Renal pelvis (tissue), 4 donors: ENCODE data around the gene SIX5. TPM values are rescaled to one million over a fixed set of nuclear protein-coding genes. Genes with fewer than 3 reads are reported as not detected.
"Not testable (repeated sequence)": the region's sequence is repeated elsewhere in the genome, so short reads cannot be mapped to it uniquely, and the experiment has no call there.

Source experiments
- DNase-seq: peaks from one replicate; pipeline ENCODE4 v3.0.0-alpha.2; 2013
- polyA plus RNA-seq, 3 donors: library from polyadenylated mRNA; unstranded; fragments of 120-200 nt; gene quantifications; one replicate each; pipeline ENCODE4 v1.2.1, GENCODE V29; 2013; ENCODE audit not compliant: insufficient read length in 3 of 3

Gene SIX5
- polyA plus RNA-seq, 3 donors, result 22.7 to 33.5 (median 31.4) TPM

DNA sequence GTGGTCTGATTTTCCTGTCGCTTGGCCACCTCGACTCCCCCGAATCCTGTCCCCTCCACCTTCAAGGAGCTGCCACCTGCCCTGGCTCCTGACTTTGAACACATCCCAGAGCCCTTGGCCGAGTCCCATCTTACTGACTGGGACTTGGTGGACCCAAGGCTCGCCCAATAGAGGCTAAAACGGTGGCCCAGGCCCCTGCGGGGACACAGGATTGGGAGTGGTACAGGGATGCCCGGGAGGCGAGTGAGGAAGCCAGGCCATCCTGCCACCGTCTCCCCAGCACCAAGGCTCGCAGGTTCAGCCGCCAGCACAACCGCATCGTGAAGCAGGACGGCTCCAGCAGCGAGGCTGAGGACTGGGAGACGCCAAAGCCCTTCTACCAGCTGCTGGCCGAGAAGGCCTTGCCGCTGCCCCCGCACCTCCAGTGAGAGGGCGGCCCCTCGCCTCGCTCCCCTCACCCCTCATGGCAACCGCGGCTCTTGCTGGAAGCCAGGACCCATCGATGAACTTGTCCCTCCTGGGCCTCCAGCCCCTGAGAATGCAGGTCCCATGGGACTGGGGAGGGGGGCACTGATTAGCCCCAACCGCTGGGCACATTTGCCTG lies 5.3 kb downstream of the SIX5 start:
- DNase-seq, result no peak

DNA sequence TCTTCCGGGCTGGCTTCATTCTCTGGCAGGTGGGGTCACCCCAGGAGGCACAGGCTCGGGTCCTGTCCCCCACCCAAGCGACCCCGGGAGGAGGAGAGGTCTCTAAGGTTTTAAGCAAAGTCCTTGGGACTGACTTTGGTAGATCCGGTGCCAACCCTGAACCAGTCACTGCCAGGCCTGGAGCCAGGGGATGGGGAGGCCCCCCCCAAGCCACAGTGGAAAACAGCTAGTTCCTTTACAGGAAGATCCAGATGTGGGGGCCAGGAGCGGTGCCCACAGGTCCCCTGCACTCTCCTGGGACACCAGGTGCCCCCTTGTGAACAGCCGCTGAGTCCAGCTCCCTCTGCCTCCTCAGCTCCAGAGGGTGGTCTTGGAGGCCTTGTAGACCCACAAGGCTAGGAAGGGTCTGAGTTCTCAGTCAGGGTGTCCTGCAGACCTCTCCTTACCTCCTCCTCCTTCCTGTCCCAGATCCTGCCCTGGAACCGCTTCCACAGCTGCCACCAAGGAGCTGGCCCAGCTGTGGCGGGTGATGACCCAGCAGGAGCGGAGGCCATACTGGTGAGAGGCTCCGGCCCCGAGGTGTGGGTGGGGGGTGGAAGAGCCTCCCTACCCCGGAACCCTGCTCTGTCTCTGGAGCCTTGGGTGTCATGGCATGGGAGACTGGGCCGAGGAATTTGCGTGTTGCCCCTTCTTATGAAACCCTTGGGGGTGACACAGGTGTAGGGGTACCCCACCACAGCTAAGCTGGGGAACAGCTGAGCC lies 6.0 kb downstream of the SIX5 start:
- no peak for DNase-seq

DNA sequence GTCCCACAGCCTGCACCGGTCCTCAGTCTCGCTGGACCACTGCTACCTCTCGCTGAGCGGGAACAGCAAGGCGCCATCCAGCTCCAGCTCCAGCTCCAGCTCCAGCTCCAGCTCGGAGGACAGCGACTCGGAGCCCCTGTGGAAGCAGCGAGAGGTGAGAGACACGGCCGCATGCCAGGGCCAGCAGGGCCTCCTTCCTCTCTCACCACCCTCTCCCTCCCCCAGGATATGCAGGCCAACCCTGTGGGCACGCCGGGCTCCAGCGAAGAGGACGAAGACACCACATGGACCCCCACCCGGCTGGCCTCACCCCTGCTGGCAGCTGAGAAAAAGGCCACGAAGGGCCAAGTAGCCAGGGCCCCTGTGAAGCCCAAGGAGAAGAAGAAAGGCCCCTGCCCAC lies 7.3 kb downstream of the SIX5 start:
- DNase-seq, result no peak

DNA sequence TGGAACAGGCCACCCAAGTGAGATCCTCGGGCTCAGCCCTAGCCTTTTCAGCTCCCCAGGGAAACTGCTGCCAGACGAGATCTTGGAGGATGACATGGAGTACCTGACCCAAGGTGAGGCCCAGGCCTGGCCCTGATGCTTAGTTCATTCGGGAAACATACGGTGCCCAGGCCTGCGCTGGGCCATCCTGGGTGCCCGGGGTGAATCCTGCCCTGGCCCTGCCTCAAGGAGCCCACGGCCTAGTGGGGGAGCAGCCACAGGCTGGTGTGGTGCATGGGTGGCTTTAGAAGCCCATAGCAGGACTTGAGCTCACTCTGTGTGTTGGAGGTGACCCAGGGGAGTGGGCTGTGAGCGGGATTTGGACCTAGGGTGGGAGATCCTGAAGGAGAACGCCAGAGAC lies 10.1 kb downstream of the SIX5 start:
- no peak for DNase-seq

DNA sequence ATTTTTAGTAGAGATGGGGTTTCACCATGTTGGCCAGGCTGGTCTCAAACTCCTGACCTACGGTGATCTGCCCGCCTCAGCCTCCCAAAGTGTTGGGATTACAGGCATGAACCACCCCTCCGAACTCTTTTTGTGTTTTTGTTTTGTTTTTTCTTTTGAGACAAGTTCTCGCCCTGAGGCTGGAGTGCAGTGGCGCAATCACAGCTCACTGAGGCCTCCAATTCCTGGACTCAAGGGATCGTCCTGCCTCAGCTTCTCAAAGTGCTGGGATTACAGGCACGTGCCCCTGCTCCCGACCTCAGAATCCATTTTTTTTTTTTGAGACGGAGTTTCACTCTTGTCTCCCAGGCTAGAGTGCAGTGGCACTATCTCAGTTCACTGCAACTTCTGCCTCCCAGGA lies 11.4 kb downstream of the SIX5 start:
- DNase-seq, result no peak

DNA sequence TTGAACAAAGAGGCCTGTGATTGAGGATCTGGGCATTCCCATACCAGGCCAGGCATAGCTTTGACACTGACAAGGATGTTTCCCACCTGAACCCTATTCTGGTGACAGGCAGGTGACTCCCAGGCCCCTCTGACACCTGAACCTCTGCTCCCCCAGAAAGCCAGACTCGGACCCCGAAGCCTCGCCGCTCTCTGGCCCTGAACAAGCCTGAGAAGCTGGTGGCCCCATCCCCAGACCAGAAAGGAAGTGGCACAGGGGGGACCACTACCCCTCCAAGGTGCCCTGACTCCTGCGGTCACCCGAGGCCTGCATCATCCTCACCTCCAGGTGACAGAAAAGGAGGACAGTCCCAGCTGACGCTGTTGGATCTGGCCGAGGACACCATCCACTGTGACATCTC lies 14.7 kb downstream of the SIX5 start:
- no peak for DNase-seq

DNA sequence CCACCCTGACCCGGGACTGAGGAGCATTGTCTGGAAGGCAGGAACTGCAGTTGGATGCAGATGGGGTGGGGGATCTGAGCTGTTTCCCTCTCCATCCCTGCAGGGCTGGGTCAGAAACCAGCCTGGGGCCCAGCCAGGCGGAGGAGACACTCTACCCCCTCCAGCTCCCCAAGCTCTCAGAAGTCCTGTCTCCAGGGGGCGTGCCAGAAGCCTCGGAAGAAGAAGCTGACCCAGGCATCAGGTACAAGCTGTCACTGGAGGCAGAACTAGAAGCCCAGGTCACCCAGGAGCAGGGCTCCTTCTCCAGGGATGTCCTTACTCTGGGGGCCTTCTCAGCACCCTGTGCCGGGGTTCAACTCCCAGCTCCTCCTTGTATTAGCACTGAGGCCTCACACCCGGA lies 15.5 kb downstream of the SIX5 start:
- no peak for DNase-seq

DNA sequence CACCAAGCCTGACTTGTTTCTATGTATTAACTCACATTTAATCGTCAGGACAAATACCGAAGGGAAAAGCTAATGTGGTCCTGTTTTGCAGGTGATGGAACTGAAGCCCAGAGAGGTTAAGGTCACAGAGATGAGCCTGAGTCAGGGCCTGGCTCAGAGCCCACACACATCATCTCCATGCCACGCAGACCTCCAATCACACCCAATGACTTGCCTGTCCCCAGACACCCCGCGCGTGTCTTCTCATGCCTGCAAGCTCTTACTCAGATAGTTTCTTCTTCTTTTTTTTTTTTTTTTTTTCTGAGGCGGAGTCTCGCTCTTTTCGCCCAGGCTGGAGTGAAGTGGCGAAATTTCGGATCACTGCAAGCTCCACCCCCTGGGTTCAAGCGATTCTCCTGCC lies 16.4 kb downstream of the SIX5 start:
- no peak for DNase-seq

DNA sequence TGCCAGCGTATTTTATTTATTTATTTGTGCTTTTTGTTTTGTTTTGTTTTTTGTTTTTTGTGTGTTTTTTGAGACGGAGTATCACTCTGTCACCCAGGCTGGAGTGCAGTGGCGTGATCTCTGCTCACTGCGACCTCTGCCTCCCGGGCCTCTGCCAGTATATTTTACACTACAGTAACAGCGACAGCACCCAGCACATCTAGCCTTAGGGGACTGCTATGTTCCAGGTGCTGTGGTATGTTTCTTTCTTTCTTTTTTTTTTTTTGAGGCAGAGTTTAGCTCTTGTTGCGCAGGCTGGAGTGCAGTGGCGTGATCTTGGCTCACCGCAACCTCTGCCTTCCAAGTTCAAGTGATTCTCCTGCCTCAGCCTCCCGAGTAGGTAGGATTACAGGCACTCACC lies 17.6 kb downstream of the SIX5 start:
- not testable (repeated sequence) for DNase-seq

DNA sequence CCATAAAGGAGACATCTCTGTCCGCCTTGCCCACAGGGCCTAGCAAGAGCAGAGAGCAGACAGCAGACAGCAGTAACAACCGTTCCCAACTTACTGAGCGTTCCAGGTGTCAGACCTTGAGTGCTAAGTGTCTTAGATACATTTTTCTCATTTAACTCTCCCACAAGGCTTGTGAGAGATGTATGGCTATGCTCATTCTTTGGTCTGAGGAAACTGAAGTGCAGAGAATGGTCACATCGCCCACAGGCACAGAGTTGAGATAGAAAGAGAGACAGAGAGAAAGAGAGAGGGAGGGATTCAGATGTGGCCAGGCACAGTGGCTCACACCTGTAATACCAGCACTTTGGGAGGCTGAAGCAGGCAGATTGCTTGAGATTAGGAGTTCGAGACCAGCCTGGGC lies 21.5 kb downstream of the SIX5 start:
- DNase-seq, result no peak

DNA sequence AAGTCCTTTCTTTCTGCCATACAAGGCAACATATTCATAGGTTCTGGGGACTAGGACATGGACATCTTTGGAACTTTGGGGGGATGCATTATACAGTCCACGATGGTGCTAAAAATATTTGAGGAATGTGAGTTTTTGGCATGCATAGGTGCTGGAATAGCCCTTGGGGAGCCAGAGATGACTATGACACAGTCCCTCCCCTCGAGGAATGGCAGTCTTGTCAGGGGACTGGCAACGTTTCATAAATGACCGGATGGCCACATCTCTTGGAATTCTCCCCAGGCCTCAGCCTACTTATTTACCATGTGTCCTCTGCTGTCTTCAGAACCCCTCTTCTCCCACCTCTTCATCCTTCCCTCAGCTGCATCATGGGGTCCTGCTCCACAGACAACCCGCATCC lies 22.2 kb downstream of the SIX5 start:
- DNase-seq, result no peak

DNA sequence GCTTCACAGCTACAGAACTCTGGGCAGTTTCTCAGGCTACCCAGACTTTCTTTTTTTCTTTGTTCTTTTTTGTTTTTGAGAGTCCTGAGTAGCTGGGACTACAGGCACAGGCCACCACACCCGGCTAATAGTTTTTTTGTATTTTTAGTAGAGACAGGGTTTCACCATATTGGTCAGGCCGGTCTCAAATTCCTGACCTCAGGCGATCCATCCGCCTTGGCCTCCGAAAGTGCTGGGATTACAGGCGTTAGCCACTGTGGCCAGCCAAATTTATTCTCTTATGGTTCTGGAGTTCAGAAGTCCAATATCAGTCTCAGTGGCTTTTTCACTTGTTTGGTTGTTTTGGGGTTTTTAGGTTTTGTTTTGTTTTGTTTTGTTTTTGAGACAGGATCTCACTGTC lies 23.4 kb downstream of the SIX5 start:
- DNase-seq, result no peak

DNA sequence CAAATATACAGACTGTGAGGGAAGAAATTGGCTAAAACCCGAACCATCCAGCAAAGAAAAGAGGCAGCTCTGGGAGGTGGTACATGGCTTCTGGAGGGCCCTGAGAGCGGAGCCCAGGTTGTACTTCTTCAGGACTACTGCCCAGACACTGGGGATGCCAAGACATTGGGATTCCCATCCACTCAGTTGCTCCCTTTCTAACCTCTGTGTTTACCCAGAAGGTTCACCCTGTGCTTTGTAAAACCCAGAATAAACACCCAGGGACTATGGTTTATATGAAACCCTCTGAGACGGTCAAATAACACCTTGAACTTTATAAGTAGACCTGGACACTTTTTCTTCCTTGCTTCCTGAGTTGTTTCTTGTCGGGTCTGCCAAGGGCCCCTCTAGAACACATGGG lies 26.1 kb downstream of the SIX5 start:
- no peak for DNase-seq

DNA sequence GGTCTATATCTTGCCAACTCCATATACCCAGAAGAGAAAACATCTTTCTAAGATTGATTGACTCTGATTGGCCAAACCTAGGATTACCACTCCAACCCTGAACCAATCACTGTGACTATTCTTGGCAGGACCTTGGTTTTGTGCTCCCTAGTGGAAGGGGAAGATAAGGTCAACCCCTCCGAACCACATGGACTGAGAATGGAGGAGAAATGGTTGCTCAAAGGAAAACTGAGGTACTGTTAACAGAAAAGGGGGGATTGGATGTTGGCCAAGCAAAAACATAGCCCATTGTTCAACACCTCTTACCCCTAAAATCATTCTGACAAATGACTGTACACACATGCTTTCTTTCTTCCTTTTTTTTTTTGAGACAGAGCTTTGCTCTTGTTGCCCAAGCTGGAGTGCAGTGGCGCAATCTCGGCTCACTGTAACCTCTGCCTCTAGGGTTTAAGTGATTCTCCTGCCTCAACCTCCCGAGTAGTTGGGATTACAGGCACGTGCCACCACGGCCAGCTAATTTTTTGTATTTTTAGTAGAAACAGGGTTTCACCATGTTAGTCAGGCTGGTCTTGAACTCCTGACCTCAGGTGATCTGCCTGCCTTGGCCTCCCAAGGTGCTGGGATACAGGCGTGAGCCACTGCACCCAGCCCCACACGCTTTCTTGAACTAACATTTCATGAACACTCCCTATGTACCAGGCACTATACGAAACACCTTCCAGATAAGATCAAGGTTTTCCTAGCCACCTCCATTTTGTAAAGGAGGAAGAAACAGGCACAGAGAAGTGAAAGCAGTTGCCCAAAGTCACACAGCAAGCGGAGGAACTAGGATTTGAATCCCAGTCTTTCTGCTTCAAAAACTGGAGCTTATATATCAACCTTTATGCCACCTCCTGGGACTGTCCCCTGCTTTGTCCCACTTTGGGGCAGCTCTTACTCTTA lies 29.3 kb downstream of the SIX5 start:
- DNase-seq, result no peak

DNA sequence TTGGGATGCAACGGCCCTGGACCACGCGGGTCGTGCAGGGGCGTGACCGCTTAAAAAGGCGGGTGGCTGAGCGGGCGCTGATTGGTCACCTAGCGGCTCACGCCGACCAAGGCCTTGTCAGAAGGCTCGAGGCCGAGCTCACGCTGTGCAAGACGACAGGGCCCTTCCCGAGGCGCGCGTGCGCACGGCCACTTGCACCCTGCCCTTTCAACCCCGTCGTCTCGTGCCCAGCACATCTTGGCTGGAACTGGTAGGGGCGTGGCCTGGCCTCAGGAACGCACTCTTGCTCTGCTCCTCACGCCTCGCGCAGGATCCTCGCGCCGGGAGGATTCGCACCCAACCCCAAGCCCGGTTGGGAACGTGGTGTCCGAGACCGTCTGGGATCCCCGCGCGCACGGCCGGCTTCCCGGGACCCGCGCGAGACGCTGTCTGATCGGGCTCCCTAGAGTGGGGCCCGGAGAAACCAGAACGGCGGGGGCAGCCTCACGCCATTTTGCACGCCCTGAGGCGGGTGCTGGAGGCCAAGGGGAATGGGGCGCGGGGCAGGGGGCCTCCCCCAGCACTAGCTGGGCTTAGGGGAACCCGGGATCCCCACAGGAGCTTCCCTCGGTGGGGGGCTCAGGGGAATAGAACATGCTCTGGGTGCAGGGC lies 35.8 kb downstream of the SIX5 start, which contains the start of gene MEIOSIN:
MEIOSIN (plus strand) TSS at position 280 of the 651 bp plus-strand sequence. CDS start 1,938 bp downstream, outside the sequence.
- no peak for DNase-seq

DNA sequence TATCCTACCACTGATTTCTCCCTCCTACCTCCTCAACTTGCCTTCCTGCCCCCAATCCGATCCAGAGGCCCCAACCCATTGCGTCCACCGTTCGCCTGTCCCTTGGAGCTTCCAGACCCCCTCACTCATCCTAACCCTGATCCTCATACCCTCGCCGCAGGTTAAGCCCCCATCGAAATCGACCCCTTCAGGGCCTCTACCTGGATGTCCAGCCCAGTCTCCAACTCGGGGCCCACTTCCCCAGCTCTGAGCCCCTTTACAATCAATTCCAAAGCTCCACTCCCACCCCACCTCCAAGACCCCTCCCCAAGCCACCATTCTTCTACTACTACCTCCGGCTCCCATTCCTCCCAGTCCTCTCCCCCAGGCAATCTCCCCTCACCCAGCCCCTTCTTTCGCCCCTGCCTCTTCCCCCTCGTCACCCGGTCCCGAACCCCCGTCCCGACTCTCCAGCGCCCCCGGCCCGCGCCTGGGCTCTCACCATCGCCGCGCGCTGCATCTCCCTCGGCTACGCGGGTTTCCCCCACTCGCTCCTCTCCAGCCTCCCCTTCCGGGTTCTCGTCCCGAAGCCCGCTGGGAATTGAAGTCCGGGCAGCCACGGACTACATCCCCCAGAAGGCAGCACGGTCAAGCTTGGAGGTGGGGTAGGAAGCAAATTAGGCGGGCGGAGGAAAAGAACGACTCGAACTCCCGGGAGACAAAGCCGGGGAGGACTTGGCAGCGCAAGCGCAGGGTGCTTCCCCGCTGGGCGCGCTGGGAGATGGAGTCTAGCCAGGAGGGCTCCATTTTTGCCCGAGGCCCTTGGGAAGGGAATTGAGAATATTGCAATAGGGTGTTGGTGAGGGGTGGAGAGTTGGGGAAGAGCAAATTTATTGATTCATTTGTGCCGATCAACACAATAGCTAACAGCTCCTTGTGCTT lies 38.4 kb downstream of the SIX5 start, which contains the start of gene FBXO46:
FBXO46 (minus strand) TSS at position 529 of the 921 bp plus-strand sequence. CDS start 17,401 bp downstream, outside the sequence.
- DNase-seq, result peak; percentile 99

DNA sequence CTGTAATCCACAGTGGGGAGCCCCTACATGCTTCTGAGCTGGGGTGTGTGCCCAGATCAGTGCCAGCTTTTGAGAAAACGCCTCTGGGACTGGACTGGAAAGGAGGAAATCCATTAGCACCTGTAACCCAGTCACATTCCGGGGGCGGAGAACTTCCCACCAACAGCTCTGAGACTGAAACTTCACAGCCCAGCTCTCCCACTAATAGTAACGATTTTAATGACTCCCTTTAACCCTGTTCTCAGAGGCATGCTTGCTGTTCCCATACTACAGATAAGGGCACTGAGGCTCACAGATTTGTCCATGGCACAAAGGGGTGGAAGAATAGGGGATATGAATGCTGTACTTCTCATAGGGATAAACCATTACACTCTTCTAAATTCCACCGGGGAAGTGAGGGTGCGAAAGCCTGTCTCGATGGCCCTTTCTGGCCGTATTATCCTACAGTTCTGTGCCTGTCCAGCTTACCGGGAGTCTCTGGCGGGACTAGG lies 39.2 kb downstream of the SIX5 start:
- peak; percentile 15 for DNase-seq

DNA sequence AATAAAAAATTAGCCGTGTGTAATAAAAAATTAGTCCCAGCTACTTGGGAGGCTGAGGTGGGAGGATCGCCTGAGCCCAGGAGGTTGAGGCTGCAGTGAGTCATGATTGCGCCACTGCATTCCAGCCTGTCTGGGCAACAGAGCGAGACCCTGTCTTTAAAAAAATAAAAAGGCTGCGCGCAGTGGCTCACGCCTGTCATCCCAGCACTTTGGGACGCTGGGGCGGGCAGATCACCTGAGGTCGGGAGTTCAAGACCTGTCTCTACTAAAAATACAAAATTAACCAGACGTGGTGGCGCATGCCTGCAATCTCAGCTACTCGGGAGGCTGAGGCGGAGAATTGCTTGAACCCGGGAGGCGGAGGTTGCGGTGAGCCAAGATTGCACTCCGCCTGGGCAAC lies 40.4 kb downstream of the SIX5 start:
- not testable (repeated sequence) for DNase-seq

DNA sequence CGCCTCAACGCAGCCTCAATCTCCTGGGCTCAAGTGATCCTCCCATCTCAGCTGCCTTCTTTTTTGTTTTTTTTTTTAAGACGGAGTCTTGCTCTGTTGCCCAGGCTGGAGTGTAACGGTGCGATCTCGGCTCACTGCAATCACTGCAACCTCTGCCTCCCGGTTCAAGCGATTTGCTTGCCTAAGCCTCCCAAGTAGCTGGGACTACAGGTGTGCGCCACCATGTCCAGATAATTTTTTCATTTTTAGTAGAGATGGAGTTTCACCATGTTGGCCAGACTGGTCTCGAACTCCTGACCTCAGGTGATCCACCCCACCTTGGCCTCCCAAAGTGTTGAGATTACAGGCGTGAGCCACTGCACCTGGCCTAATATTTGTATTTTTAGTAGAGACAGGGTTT lies 49.0 kb downstream of the SIX5 start:
- not testable (repeated sequence) for DNase-seq

DNA sequence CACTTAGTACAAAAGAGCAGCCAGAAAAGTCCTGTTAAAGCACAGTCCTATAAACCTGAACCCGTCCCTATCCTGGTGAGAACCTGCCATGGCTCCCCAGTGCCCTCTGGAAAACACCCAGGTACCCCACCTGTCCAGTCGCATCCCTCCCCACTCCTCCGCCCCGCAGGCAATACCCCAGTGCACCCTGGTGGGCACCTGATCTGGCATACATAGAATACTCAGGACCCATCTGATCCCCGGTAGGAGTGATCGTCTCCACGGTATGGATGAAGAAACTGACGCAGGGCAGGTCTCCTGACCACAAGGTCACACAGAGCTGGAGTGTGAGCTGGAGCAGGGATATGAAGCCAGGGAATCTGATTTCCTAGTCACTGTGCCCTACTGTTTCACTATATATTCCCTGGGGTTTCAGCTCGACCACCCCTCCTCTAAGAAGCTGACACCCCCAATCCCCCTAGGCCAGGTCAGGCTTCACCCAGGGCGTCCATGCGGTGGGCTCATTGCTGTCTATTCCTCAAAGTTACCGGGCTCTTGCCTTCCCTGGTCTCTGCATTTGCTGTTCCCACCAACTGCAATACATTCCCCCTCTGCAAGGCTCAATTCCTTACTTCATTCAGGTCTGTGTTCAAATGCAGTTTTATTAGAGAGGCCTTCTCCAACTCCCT lies 50.9 kb downstream of the SIX5 start:
- DNase-seq, result no peak
